A673 (cell line): ENCODE results near the gene ATF2. TPM values are rescaled to one million over a fixed set of nuclear protein-coding genes. Genes with fewer than 3 reads are reported as not detected.

Experiments
- BruUV-seq: library from RNA; stranded (reverse); fragments of 400-500 nt; replicated peaks from 2 replicates; lab custom pipeline; 2021; lab: Mats Ljungman, UMichigan
- CTCF ChIA-PET: fragments of 300-600 bp; sonication (Branson Sonifier 250); formaldehyde crosslinking; loops from one replicate; lab custom pipeline; 2022; ENCODE audit warnings: antibody characterized with exemption; lab: Charles Lee
- POLR2A ChIA-PET: fragments of 300-600 bp; sonication (Branson Sonifier 250); formaldehyde crosslinking; loops from one replicate; lab custom pipeline; 2022; ENCODE audit warnings: antibody characterized with exemption; ENCODE audit not compliant: low non-redundant PET; lab: Charles Lee
- DNase-seq: peaks from one replicate; pipeline ENCODE4 v3.0.0-alpha.2; 2015; ENCODE audit warnings: low spot score
- H3K27ac ChIP-seq: fragments of 200-600 bp; sonication (generic); 2 replicates; pipeline ENCODE4 v1.5.1; 2016; ENCODE audit warnings: mixed run types, low read depth, mild to moderate bottlenecking, mixed read lengths, antibody characterized with exemption, low read length; ENCODE audit not compliant: poor library complexity, severe bottlenecking
- H3K27me3 ChIP-seq: fragments of 200-600 bp; sonication (generic); replicated peaks from 2 replicates; pipeline ENCODE4 v1.6.1; 2017; ENCODE audit warnings: mixed run types, low read depth, mild to moderate bottlenecking, mixed read lengths, antibody characterized with exemption, low read length; ENCODE audit not compliant: insufficient read depth, poor library complexity
- H3K36me3 ChIP-seq: fragments of 200-600 bp; sonication (generic); 2 replicates; pipeline ENCODE4 v1.6.1; 2016; ENCODE audit warnings: mixed run types, mild to moderate bottlenecking, mixed read lengths, antibody characterized with exemption, low read length; ENCODE audit not compliant: insufficient read depth, poor library complexity, severe bottlenecking
- H3K4me1 ChIP-seq: fragments of 200-600 bp; sonication (generic); 2 replicates; pipeline ENCODE4 v1.6.1; 2017; ENCODE audit warnings: mixed run types, mild to moderate bottlenecking, mixed read lengths, antibody characterized with exemption, low read length; ENCODE audit not compliant: insufficient read depth, poor library complexity, severe bottlenecking
- H3K4me3 ChIP-seq: fragments of 200-600 bp; sonication (generic); 2 replicates; pipeline ENCODE4 v1.5.1; 2016; ENCODE audit warnings: low read depth, mixed run types, mild to moderate bottlenecking, mixed read lengths, low read length; ENCODE audit not compliant: poor library complexity, severe bottlenecking
- H3K9me3 ChIP-seq: fragments of 200-600 bp; sonication (generic); 2 replicates; pipeline ENCODE4 v1.6.1; 2016; ENCODE audit warnings: mixed run types, low read depth, mild to moderate bottlenecking, mixed read lengths, antibody characterized with exemption, low read length; ENCODE audit not compliant: poor library complexity, severe bottlenecking
- EZH2 ChIP-seq: fragments of 200-600 bp; sonication (generic); IDR thresholded peaks from 2 replicates; pipeline ENCODE4 v1.6.1; 2017; ENCODE audit warnings: borderline replicate concordance, low read depth, mild to moderate bottlenecking, mixed read lengths, antibody characterized with exemption, low read length; ENCODE audit not compliant: poor library complexity, severe bottlenecking
- intact Hi-C: fragments of 100-400 bp; cut with micrococcal nuclease; formaldehyde crosslinking; loops from one replicate; pipeline ENCODE4 v1.10.0; 2022; ENCODE audit not compliant: unreplicated experiment
- total RNA-seq: library from RNA; stranded (reverse); gene quantifications from 2 replicates; pipeline ENCODE4 v1.2.3, GENCODE V29; 2021
- TF ChIP-seq, protein P1 (sequence below): fragments of 300-800, 200-600 bp; sonication (generic); conservative IDR thresholded peaks from 2 replicates; pipeline ENCODE4 v1.5.1; 2017; ENCODE audit warnings: low read depth, mild to moderate bottlenecking, antibody characterized with exemption, low read length, moderate library complexity, mixed read lengths

The ATF2 gene
- total RNA-seq, 1 experiment from 2014 or later = 50.3 TPM

DNA sequence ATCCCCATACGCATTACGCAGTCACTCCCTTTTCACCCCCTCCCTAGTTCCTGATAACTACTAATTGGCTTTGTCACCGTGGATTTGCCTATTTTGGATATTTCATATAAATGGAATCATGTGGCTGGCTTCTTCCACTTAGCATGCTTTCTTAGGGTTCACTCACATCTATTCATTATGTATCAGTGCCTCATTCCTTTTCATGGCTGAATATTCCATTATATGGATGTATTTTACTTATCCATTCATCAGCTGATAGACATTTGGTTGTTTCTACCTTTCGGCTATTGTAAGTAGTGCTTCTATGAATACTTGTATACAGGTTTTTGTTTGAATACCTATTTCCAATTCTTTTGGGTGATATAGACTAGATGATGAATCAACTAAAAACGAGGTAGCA is 8.6 kb upstream of the ATF2 start:
- Histone ChIP-seq H3K4me1 (peaks cover 15% of the 10 kb centered on the region), H3K9me3 (no peaks in the 10 kb centered on the region), H3K4me3 (no peak overlapping the region), H3K27me3 (no peaks in the 10 kb centered on the region), H3K27ac (no peak overlapping the region), H3K36me3 (peaks cover 50% of the 10 kb centered on the region)
- DNase-seq = no peak
- TF ChIP-seq, protein P1, sequence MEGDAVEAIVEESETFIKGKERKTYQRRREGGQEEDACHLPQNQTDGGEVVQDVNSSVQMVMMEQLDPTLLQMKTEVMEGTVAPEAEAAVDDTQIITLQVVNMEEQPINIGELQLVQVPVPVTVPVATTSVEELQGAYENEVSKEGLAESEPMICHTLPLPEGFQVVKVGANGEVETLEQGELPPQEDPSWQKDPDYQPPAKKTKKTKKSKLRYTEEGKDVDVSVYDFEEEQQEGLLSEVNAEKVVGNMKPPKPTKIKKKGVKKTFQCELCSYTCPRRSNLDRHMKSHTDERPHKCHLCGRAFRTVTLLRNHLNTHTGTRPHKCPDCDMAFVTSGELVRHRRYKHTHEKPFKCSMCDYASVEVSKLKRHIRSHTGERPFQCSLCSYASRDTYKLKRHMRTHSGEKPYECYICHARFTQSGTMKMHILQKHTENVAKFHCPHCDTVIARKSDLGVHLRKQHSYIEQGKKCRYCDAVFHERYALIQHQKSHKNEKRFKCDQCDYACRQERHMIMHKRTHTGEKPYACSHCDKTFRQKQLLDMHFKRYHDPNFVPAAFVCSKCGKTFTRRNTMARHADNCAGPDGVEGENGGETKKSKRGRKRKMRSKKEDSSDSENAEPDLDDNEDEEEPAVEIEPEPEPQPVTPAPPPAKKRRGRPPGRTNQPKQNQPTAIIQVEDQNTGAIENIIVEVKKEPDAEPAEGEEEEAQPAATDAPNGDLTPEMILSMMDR = no peak
- no peak for TF ChIP-seq EZH2
- ChIA-PET CTCF (no interaction called here), POLR2A (no interaction called here)
- intact Hi-C loops = no loop called here
- no TSS peak for BruUV-seq

DNA sequence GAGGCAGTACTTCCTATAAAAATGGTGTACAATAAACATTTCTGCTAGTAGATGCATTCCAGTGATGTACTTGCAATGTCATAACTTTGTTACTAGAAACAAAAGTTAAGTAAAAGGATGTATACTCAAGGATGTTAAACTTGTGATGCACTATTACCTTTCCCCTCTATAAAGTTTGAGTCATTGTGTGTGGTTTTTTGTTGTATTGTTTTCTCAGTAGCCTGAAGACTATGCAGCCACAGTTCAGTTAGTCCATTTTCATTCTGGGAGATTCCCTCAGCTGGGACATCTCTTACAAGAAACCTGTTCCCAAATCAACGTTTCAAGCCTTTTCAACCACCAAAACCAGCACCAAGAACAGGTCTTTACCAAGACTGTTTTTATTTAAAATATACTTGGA is 7.9 kb upstream of the ATF2 start:
- Histone ChIP-seq H3K9me3 (no peaks in the 10 kb centered on the region), H3K4me3 (no peak overlapping the region), H3K27ac (no peak overlapping the region), H3K36me3 (peaks cover 50% of the 10 kb centered on the region), H3K4me1 (peaks cover 15% of the 10 kb centered on the region), H3K27me3 (no peaks in the 10 kb centered on the region)
- ChIA-PET CTCF (no interaction called here), POLR2A (no interaction called here)
- intact Hi-C loops = no loop called here
- TF ChIP-seq EZH2 = no peak
- TF ChIP-seq, protein P1 = no peak
- BruUV-seq = no TSS peak
- DNase-seq = no peak

DNA sequence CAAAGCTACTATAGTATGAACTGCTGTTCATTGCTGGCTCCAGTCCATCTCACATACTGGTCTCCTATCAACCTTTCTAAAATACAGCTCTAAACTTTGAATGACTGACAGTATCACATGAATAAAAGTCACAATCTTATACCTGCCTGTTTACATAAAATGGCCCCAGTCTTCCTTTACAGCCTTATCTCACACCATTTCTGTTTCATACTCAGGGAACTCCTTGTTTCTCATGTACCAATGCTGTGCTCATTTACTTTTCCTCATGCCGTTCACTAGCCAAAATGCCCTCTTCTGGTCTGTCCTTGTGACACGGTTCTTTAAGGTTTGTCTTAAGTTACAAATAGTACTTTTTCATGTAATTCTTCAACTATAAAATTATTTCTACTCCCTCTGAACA is 7.3 kb upstream of the ATF2 start:
- ChIA-PET CTCF (no interaction called here), POLR2A (no interaction called here)
- no TSS peak for BruUV-seq
- H3K4me3 ChIP-seq = no peak overlapping the region
- H3K27me3 ChIP-seq = no peaks in the 10 kb centered on the region
- DNase-seq = no peak
- H3K9me3 ChIP-seq = no peaks in the 10 kb centered on the region
- H3K27ac ChIP-seq = no peak overlapping the region
- TF ChIP-seq EZH2 = no peak
- TF ChIP-seq, protein P1 = no peak
- peaks cover 14% of the 10 kb centered on the region for H3K4me1 ChIP-seq
- H3K36me3 ChIP-seq = peaks cover 50% of the 10 kb centered on the region
- intact Hi-C loops = no loop called here
